ENCODE measurements around the gene TLE4.
"Not testable (repeated sequence)": the region's sequence is repeated elsewhere in the genome, so short reads cannot be mapped to it uniquely, and the experiment has no call there.

Gene TLE4

DNA sequence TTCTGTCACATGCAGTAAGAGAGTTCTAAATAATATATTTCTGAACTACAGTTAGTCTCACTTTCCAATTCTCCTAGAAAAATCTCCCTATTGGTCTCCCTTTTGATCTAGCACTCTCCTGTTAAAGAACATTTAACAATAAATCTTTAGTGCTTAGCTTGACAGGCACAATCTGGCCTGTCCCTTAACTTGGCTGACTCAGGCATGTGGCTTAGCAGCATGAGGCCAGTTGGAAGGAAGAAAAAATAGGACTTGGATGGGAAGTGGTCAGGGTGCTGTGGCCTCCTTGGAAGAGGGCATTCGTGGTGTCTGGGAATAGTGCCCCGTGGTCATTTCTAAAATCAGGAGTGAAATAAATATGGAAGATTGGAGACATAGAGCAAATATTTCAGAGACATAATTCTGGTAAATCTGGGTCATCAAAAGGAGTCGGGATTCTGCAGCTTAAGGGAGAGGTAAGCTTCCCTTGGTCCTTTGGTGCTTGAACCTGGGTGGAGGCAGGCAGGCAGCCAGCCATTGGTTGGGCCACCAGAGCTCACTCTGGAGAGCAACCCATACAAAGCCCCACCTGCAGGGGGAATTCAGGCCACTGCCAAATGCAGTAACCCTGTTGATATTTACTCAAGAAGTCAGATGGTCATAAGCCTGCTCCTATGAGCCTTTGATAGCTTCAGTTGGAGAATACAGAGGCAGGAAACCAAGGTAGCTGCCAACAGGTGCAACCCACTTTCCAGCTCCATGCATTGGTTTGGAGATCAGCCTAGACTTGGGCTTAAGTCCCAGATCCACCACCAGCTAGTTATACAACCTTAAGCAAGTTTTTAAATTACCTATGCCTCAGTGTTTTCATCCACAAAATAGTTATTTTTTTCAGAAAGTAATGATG is 28.8 kb upstream of the TLE4 start:
- TF ChIP-seq, protein P1, sequence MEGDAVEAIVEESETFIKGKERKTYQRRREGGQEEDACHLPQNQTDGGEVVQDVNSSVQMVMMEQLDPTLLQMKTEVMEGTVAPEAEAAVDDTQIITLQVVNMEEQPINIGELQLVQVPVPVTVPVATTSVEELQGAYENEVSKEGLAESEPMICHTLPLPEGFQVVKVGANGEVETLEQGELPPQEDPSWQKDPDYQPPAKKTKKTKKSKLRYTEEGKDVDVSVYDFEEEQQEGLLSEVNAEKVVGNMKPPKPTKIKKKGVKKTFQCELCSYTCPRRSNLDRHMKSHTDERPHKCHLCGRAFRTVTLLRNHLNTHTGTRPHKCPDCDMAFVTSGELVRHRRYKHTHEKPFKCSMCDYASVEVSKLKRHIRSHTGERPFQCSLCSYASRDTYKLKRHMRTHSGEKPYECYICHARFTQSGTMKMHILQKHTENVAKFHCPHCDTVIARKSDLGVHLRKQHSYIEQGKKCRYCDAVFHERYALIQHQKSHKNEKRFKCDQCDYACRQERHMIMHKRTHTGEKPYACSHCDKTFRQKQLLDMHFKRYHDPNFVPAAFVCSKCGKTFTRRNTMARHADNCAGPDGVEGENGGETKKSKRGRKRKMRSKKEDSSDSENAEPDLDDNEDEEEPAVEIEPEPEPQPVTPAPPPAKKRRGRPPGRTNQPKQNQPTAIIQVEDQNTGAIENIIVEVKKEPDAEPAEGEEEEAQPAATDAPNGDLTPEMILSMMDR (IDR thresholded peaks at IDR 0.05) = no peak
- H3K27ac Mint-ChIP-seq = peak overlapping the region; percentile 11
- peaks cover 30% of the 10 kb centered on the region for H3K9me3 Mint-ChIP-seq
- peaks cover 6% of the 10 kb centered on the region for H3K27me3 Mint-ChIP-seq (ENCODE audit: low read depth, poor library complexity)
- H3K4me1 Mint-ChIP-seq = peaks cover 5% of the 10 kb centered on the region
- peaks cover 24% of the 10 kb centered on the region for H3K36me3 Mint-ChIP-seq (ENCODE audit: low read depth)
- no peak for DNase-seq
- no peak overlapping the region for H3K4me3 Mint-ChIP-seq

DNA sequence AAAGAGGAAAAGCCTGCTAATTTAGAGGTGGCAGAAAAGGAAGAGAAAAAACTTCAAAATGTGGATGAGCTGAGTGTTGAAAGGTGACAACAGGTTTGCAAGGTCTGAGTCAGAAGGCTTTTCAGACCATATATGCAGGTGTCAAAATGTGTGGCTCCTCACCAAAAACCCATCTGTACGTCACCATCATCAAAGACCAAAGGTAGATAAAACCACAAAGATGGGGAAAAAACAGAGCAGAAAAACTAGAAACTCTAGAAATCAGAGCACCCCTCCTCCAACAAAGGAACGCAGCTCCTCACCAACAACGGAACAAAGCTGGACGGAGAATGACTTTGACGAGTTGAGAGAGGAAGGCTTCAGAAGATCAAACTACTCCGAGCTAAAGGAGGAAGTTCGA is 27.4 kb upstream of the TLE4 start:
- Mint-ChIP-seq H3K9me3 (peaks cover 26% of the 10 kb centered on the region), H3K36me3 (ENCODE audit: low read depth) (peaks cover 21% of the 10 kb centered on the region)
- not testable (repeated sequence) for H3K4me3 Mint-ChIP-seq; H3K4me1 Mint-ChIP-seq; H3K27me3 Mint-ChIP-seq (ENCODE audit: low read depth, poor library complexity); DNase-seq; H3K27ac Mint-ChIP-seq

DNA sequence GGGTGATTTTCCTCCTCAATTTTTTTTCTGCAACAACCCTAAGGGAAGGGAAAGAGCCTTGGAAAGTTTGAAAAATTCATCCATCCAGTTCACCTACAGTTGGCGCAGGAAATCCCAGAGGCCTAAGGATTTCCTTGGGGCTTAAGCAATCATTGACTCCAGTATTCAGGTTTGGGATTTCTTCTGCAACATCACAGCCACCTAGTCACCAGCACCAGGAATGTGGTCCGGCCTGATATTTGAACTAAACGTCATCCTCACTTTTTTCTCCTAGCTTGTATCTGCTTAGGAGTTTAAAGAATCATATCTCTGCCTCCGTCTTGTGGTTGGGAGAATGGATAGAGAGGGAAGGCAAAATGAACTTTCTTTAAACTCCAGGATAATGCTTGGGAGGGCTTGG is 20.2 kb upstream of the TLE4 start:
- Mint-ChIP-seq H3K27ac (no peak overlapping the region), H3K36me3 (ENCODE audit: low read depth) (peaks cover 25% of the 10 kb centered on the region), H3K27me3 (ENCODE audit: low read depth, poor library complexity) (peaks cover 4% of the 10 kb centered on the region), H3K4me1 (peaks cover 24% of the 10 kb centered on the region), H3K4me3 (no peak overlapping the region), H3K9me3 (peaks cover 50% of the 10 kb centered on the region)
- TF ChIP-seq, protein P1 (IDR thresholded peaks at IDR 0.05) = no peak
- no peak for DNase-seq

DNA sequence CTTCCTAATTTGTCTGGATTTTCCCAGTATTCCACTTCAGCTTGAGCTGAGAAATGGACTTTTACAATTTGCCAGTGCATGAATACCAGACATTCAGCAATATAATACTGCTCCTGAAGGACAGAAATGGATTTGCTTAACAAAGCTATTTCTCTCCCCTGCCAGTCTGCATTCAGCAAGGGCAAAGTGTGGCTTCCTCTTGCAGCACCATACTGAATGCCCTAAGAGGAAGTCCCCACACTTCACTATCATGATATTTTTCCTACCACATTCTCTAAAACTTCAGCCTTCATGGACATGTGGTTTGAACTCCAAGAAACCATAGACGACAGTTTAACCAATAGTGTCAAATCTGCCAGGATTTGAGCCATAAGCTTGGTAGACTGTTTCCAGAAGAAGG is 19.8 kb upstream of the TLE4 start:
- Mint-ChIP-seq H3K4me3 (no peak overlapping the region), H3K4me1 (peaks cover 27% of the 10 kb centered on the region), H3K36me3 (ENCODE audit: low read depth) (peaks cover 23% of the 10 kb centered on the region), H3K27ac (no peak overlapping the region), H3K9me3 (peaks cover 47% of the 10 kb centered on the region), H3K27me3 (ENCODE audit: low read depth, poor library complexity) (peaks cover 4% of the 10 kb centered on the region)
- no peak for DNase-seq
- TF ChIP-seq, protein P1 (IDR thresholded peaks at IDR 0.05) = no peak

DNA sequence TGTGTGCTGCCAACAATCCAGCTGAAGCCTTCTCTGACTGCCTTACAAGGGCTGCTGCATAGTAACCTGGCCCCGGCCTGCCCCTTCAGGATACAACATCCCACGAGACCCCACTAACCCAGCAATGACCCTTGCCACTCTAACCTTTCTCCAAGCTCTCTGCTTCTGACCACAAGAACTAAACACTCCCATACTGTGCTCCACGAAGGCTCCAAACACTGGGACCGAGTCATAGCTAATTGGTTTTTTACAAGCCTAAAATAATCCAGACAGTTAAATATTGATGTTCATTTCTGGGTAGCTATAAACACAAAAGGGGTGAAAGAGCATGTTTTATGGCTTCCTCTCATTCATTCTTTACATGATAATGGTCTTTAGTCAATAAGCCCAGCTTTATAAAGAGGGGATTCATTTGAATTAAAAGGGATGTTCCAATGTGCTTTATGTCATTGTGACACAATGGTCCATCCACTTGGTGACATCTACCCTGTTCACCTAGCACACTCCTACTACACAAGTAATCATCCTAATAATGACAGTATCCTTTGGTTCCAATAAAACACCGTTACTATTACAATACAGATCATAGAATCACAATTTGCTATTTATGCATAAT is 16.2 kb upstream of the TLE4 start:
- H3K27ac Mint-ChIP-seq = peak overlapping the region; percentile 96
- H3K36me3 Mint-ChIP-seq (ENCODE audit: low read depth) = peaks cover 22% of the 10 kb centered on the region
- H3K4me3 Mint-ChIP-seq = peak overlapping the region; percentile 16
- peaks cover 4% of the 10 kb centered on the region for H3K27me3 Mint-ChIP-seq (ENCODE audit: low read depth, poor library complexity)
- peaks cover 35% of the 10 kb centered on the region for H3K9me3 Mint-ChIP-seq
- TF ChIP-seq, protein P1 (IDR thresholded peaks at IDR 0.05) = no peak
- H3K4me1 Mint-ChIP-seq = peaks cover 53% of the 10 kb centered on the region
- no peak for DNase-seq

DNA sequence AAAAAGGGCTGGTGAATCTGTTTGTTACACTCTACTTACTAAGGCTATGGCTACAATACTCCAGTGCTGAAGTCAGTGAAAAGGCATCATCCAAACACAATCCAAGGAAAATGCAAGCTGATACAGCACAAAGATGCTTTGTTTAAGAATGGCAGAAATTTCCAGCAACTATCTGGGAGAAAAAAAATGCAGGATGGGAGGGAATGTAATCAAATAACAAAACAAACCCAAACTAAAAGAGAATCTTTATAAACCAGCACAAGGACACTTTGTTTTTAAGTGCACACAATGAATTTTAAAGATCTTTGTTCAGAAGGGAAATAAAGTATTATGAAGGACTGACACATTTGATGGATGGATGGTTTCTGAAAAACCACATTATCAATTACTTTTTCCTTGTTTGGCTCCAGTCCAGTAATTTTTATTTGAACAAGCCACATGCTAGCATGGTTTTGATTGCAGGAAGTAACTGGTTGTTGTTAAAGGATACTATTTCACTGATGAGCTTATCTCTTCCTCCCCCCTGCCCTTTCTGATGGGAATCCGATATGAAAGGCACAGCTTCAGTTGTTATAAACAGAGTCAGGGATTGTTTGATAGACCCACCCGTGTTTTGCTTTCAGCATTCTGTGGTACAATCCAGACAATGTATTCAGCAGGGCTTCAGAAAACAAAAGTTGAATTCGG is 12.1 kb upstream of the TLE4 start:
- peaks cover 9% of the 10 kb centered on the region for H3K9me3 Mint-ChIP-seq
- peak overlapping the region; percentile 58 for H3K27ac Mint-ChIP-seq
- peak overlapping the region; percentile 7 for H3K4me3 Mint-ChIP-seq
- H3K36me3 Mint-ChIP-seq (ENCODE audit: low read depth) = peaks cover 12% of the 10 kb centered on the region
- peaks cover 58% of the 10 kb centered on the region for H3K4me1 Mint-ChIP-seq
- DNase-seq = no peak
- peaks cover 2% of the 10 kb centered on the region for H3K27me3 Mint-ChIP-seq (ENCODE audit: low read depth, poor library complexity)
- TF ChIP-seq, protein P1 (IDR thresholded peaks at IDR 0.05) = no peak

All from nephron progenitor cell (in vitro differentiated cells).